ENCODE data around the gene COL6A3.

GRCh38 chr2:237355701-237356100, 58.3 kb downstream of the COL6A3 start:
- TF ChIP-seq CTCF (IDR thresholded peaks at IDR 0.05) (no peak), EZH2 (IDR thresholded peaks at IDR 0.05; ENCODE audit: borderline replicate concordance, insufficient read depth, low read depth, low read length, poor library complexity, severe bottlenecking) (no peak)
